Lung (tissue), 12 donors: ENCODE results near the gene ADAM17. TPM values are rescaled to one million over a fixed set of nuclear protein-coding genes. Genes with fewer than 3 reads are reported as not detected.

Experiments
- ATAC-seq: fragments of 200-7000 bp; cut with Tn5 transposase; one replicate; pipeline ENCODE4 v1.9.1; 2020; ENCODE audit warnings: moderate number of reproducible peaks; ENCODE audit not compliant: insufficient read depth, low FRiP score
- DNase-seq, 3 donors: peaks; one replicate each; pipeline ENCODE4 v3.0.0-alpha.2; 2013 to 2017
- H3K27ac ChIP-seq, 2 donors: one replicate each; pipeline ENCODE4 v1.5.1; 2013; ENCODE audit warnings: mild to moderate bottlenecking in 2 of 2, moderate library complexity in 2 of 2, control low read depth in 1 of 2, inconsistent platforms in 1 of 2, low read depth in 1 of 2, low read length in 1 of 2
- H3K27me3 ChIP-seq, 3 donors: one replicate each; pipeline ENCODE4 v1.5.1; 2013; ENCODE audit warnings: low read length in 2 of 3; ENCODE audit not compliant: control insufficient read depth in 3 of 3, insufficient read depth in 3 of 3
- H3K36me3 ChIP-seq, 4 donors: one replicate each; pipeline ENCODE4 v1.5.1; 2013; ENCODE audit warnings: low read length in 4 of 4, mild to moderate bottlenecking in 1 of 4, moderate library complexity in 1 of 4; ENCODE audit not compliant: control insufficient read depth in 4 of 4, insufficient read depth in 4 of 4
- H3K4me1 ChIP-seq, 5 donors: one replicate each; pipeline ENCODE4 v1.5.1; 2013; ENCODE audit warnings: low read length in 5 of 5, mild to moderate bottlenecking in 2 of 5, moderate library complexity in 1 of 5; ENCODE audit not compliant: control insufficient read depth in 5 of 5, insufficient read depth in 5 of 5
- H3K4me3 ChIP-seq: one replicate; pipeline ENCODE4 v1.5.1; 2013; ENCODE audit warnings: mild to moderate bottlenecking, control low read depth, moderate library complexity
- H3K9ac ChIP-seq, 2 donors: one replicate each; pipeline ENCODE4 v1.5.1; 2013; ENCODE audit warnings: low read length in 2 of 2, control low read depth in 1 of 2; ENCODE audit not compliant: insufficient read depth in 1 of 2
- H3K9me3 ChIP-seq, 4 donors: one replicate each; pipeline ENCODE4 v1.5.1; 2013; ENCODE audit warnings: low read length in 3 of 4, mild to moderate bottlenecking in 1 of 4, moderate library complexity in 1 of 4; ENCODE audit not compliant: control insufficient read depth in 4 of 4, insufficient read depth in 3 of 4
- CTCF ChIP-seq: IDR thresholded peaks from 2 replicates; pipeline ENCODE4 v1.5.1; 2012; ENCODE audit warnings: mild to moderate bottlenecking; ENCODE audit errors: control extremely low read depth, extremely low read depth
- WGBS, 2 donors: extraction: QIAGEN DNeasy Blood & Tissue Kit; methylation state at CpG; one replicate each; pipeline ENCODE4 v1.1.7; 2013; 5-methylcytosine and 5-hydroxymethylcytosine counted together
- polyA plus RNA-seq, 2 donors: library from polyadenylated mRNA; stranded (reverse); fragments of 200-250 nt; gene quantifications; one replicate each; pipeline ENCODE4 v1.2.1, GENCODE V29; 2013
- total RNA-seq, 2 donors: library from RNA; depleted of rRNA in 1 of 2; stranded (reverse); fragments of >200 nt in 1 of 2; gene quantifications; one replicate each; pipeline ENCODE4 v1.2.1, GENCODE V29; 2014 to 2021
- donor health status: control.
- donor health status: control.
- donor health status: Bipolar disorder and iron deficiency.
- donor health status: healthy.
- donor health status: DM: yes; HTN: yes; CAD: no.

ADAM17 gene
- total and polyA plus RNA-seq, 4 donors, result 16.8 to 56.1 (median 41.2) TPM

GRCh38 chr2:9484533-9484932, 71.1 kb downstream of the ADAM17 start:
- DNase-seq (no peak), ATAC-seq (no peak)
- Histone ChIP-seq H3K4me3 (no peak overlapping the region), H3K27me3 (no peaks in the 10 kb centered on the region), H3K9ac (no peak overlapping the region), H3K27ac (no peak overlapping the region), H3K9me3 (no peaks in the 10 kb centered on the region), H3K36me3 (peaks cover 45 to 57% (median 52%) of the 10 kb centered on the region in 4 donors), H3K4me1 (peaks cover 0 to 1% (median 0%) of the 10 kb centered on the region in 5 donors)
- no peak for TF ChIP-seq CTCF
- WGBS, 2 donors, result 87 to 90% methylated on average over 5 of the region's 5 CpGs

- Histone ChIP-seq H3K27me3 (no peaks in the 10 kb centered on the region), H3K9me3 (no peaks in the 10 kb centered on the region), H3K36me3 (peaks cover 42 to 60% (median 52%) of the 10 kb centered on the region in 4 donors), H3K9ac (no peak overlapping the region), H3K4me1 (peaks cover 0 to 3% (median 0%) of the 10 kb centered on the region in 5 donors), H3K4me3 (no peak overlapping the region), H3K27ac (no peak overlapping the region)
- DNase-seq (no peak), ATAC-seq (no peak)
- no peak for TF ChIP-seq CTCF
These were observed 72.5 kb downstream of the ADAM17 start for GRCh38 chr2:9483107-9483506.

GRCh38 chr2:9480157-9480556, 75.5 kb downstream of the ADAM17 start:
- ATAC-seq, result no peak
- 96 to 98% methylated on average over 4 of the region's 4 CpGs for WGBS, 2 donors

More at GRCh38 chr2:9480157-9480556, 75.5 kb downstream of the ADAM17 start:
- Histone ChIP-seq H3K36me3 (peaks cover 23 to 44% (median 35%) of the 10 kb centered on the region in 4 donors), H3K27me3 (no peaks in the 10 kb centered on the region), H3K9me3 (no peaks in the 10 kb centered on the region), H3K27ac (no peak overlapping the region), H3K4me1 (peaks cover 0 to 11% (median 5%) of the 10 kb centered on the region in 5 donors), H3K9ac (no peak overlapping the region), H3K4me3 (no peak overlapping the region)
- no peak for TF ChIP-seq CTCF
- DNase-seq, result no peak
